Measurements from ENCODE around the gene ACSS1. TPM values are rescaled to one million over a fixed set of nuclear protein-coding genes. Genes with fewer than 3 reads are reported as not detected.

ACSS1 gene
- total RNA-seq, 2 donors from 2014 or later = 73.8 to 83.8 TPM

DNA sequence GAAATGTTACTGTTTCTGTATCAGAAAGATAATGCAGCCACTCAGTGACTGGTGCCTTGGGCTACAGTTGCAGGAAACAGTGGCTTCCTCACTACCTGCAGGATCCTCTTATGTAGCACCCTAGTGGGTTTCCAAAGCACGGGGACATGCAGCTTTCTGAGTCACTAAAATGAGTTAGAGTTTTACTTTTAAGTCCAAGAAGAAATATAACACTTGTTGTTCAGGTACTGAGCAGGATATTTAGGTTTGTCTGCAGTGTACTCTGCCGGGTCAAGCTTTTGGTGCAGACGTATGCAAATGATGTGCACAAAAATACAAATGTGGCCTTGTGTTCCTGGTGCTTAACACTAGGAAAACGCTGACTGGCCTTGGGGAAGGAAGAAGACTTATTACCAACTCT, 22.0 kb downstream of the ACSS1 start:
- DNase-seq (peak in 1 of 4 donors; percentile 6), ATAC-seq (no peak)
- intact Hi-C loops (cut with DNase I) = no loop called here
- Histone ChIP-seq H3K4me1 (peaks cover 96% of the 10 kb centered on the region), H3K27me3 (no peaks in the 10 kb centered on the region), H3K36me3 (replicated peaks in 1 of 2; ENCODE audit: insufficient read depth in 1 of 2, low read depth in 2 of 2) (no peaks in the 10 kb centered on the region), H3K9me3 (no peaks in the 10 kb centered on the region), H3K4me3 (no peak overlapping the region), H3K27ac (peak overlapping the region in 3 of 4 donors; percentile 4 to 82 (median 24))
- TF ChIP-seq, protein P1, sequence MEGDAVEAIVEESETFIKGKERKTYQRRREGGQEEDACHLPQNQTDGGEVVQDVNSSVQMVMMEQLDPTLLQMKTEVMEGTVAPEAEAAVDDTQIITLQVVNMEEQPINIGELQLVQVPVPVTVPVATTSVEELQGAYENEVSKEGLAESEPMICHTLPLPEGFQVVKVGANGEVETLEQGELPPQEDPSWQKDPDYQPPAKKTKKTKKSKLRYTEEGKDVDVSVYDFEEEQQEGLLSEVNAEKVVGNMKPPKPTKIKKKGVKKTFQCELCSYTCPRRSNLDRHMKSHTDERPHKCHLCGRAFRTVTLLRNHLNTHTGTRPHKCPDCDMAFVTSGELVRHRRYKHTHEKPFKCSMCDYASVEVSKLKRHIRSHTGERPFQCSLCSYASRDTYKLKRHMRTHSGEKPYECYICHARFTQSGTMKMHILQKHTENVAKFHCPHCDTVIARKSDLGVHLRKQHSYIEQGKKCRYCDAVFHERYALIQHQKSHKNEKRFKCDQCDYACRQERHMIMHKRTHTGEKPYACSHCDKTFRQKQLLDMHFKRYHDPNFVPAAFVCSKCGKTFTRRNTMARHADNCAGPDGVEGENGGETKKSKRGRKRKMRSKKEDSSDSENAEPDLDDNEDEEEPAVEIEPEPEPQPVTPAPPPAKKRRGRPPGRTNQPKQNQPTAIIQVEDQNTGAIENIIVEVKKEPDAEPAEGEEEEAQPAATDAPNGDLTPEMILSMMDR (IDR thresholded peaks at IDR 0.05) = no peak
- TF ChIP-seq POLR2A (IDR thresholded peaks at IDR 0.05) = no peak
- 41 to 52% methylated on average over 4 of the region's 4 CpGs for WGBS, 2 donors

DNA sequence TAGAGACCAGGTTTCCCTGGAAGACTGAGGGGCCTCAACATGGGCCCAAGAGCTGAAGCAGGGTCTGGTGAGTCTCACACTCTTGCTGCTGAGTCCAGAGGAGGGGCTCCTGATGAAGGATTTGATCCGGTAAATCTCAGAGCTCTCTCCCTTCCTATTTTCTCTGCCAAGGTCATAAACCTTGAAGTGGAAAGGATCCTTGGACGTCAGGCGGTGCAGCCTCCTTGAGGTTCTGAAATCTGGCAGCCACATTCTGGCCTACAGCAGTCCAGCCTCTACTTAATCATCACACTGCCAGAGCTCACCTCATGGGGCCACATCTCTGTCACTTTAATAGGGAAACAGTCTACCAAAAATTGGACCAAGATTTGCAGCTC, 24.0 kb downstream of the ACSS1 start:
- Histone ChIP-seq H3K9me3 (no peaks in the 10 kb centered on the region), H3K36me3 (replicated peaks in 1 of 2; ENCODE audit: insufficient read depth in 1 of 2, low read depth in 2 of 2) (peaks cover 0 to 3% of the 10 kb centered on the region in 2 donors), H3K4me3 (no peak overlapping the region), H3K27me3 (no peaks in the 10 kb centered on the region), H3K4me1 (peaks cover 84% of the 10 kb centered on the region), H3K27ac (peak overlapping the region; percentile 47 to 87 (median 80))
- WGBS, 2 donors = 10 to 19% methylated on average over 3 of the region's 3 CpGs
- TF ChIP-seq POLR2A (IDR thresholded peaks at IDR 0.05) = no peak
- TF ChIP-seq, protein P1 (IDR thresholded peaks at IDR 0.05) = no peak
- ATAC-seq (no peak), DNase-seq (peak in 1 of 4 donors; percentile 22)
- intact Hi-C loops (cut with DNase I) = no loop called here

GRCh38 chr20:25033265-25033923, 24.5 kb downstream of the ACSS1 start:
- H3K4me3 ChIP-seq = no peak overlapping the region
- H3K36me3 ChIP-seq (replicated peaks in 1 of 2; ENCODE audit: insufficient read depth in 1 of 2, low read depth in 2 of 2) = peaks cover 0 to 3% of the 10 kb centered on the region in 2 donors
- H3K9me3 ChIP-seq = no peaks in the 10 kb centered on the region
- peaks cover 79% of the 10 kb centered on the region for H3K4me1 ChIP-seq
- DNase-seq (peak in 1 of 4 donors; percentile 16), ATAC-seq (peak; percentile 33)
- peak overlapping the region; percentile 47 to 87 (median 80) for H3K27ac ChIP-seq
- no peak for TF ChIP-seq POLR2A (IDR thresholded peaks at IDR 0.05)
- H3K27me3 ChIP-seq = no peaks in the 10 kb centered on the region
- 19 to 24% methylated on average over 6 of the region's 6 CpGs for WGBS, 2 donors
- intact Hi-C loops (cut with DNase I) = no loop called here

- intact Hi-C loops (cut with DNase I) = no loop called here
- no peaks in the 10 kb centered on the region for H3K27me3 ChIP-seq
- TF ChIP-seq, protein P1 (IDR thresholded peaks at IDR 0.05) = peak in 1 of 7 experiments; percentile 6
- peak in 2 of 3 donors; percentile 45 to 54 for TF ChIP-seq POLR2A (IDR thresholded peaks at IDR 0.05)
- no peak overlapping the region for H3K4me3 ChIP-seq
- DNase-seq (peak; percentile 67 to 80 (median 72)), ATAC-seq (peak; percentile 89)
- H3K36me3 ChIP-seq (replicated peaks in 1 of 2; ENCODE audit: insufficient read depth in 1 of 2, low read depth in 2 of 2) = peaks cover 0 to 3% of the 10 kb centered on the region in 2 donors
- peaks cover 72% of the 10 kb centered on the region for H3K4me1 ChIP-seq
- 34 to 48% methylated on average over 16 to 29 of the region's 29 CpGs for WGBS, 2 donors
- H3K9me3 ChIP-seq = no peaks in the 10 kb centered on the region
- peak overlapping the region; percentile 65 to 87 (median 80) for H3K27ac ChIP-seq
These were observed 25.3 kb downstream of the ACSS1 start for GRCh38 chr20:25032478-25033264.

- intact Hi-C loops (cut with DNase I) = no loop called here
- WGBS, 2 donors = 67 to 93% methylated on average over 15 to 16 of the region's 16 CpGs
- no peak overlapping the region for H3K4me3 ChIP-seq
- TF ChIP-seq, protein P1 (IDR thresholded peaks at IDR 0.05) = no peak
- TF ChIP-seq POLR2A (IDR thresholded peaks at IDR 0.05) = no peak
- peaks cover 0 to 3% of the 10 kb centered on the region in 2 donors for H3K36me3 ChIP-seq (replicated peaks in 1 of 2; ENCODE audit: insufficient read depth in 1 of 2, low read depth in 2 of 2)
- H3K9me3 ChIP-seq = no peaks in the 10 kb centered on the region
- H3K4me1 ChIP-seq = peaks cover 66% of the 10 kb centered on the region
- ATAC-seq = no peak
- H3K27me3 ChIP-seq = no peaks in the 10 kb centered on the region
- no peak for DNase-seq
- peak overlapping the region; percentile 65 to 87 (median 80) for H3K27ac ChIP-seq
These were observed 25.9 kb downstream of the ACSS1 start for GRCh38 chr20:25032065-25032477.

All from body of pancreas (tissue), 4 donors.